Mammary epithelial cell (primary cell): ENCODE measurements around the gene CRYGD.

Source experiments
- CTCF ChIP-seq, 2 donors: IDR thresholded peaks in 1 of 2; conservative IDR thresholded peaks in 1 of 2; 2 replicates each; pipeline ENCODE4 v1.5.1; 2011 to 2012; ENCODE audit warnings: inconsistent platforms in 2 of 2, low read length in 2 of 2, mild to moderate bottlenecking in 2 of 2, control low read depth in 1 of 2, low read depth in 1 of 2; ENCODE audit not compliant: insufficient read depth in 1 of 2; ENCODE audit errors: extremely low read depth in 1 of 2
- EZH2 ChIP-seq: IDR thresholded peaks from 2 replicates; pipeline ENCODE4 v1.6.1; 2012; ENCODE audit warnings: low read length, inconsistent platforms, borderline replicate concordance

GRCh38 chr2:208146006-208146405 is 21.7 kb upstream of the CRYGD start, which contains the start of gene CRYGB:
- no peak for TF ChIP-seq CTCF (conservative IDR thresholded peaks at IDR 0.05 in 1 of 2, IDR thresholded peaks at IDR 0.05 in 1 of 2; ENCODE audit: extremely low read depth in 1 of 2, insufficient read depth in 1 of 2, low read depth in 1 of 2, low read length in 2 of 2)
- no peak for TF ChIP-seq EZH2
